SK-N-SH (cell line): ENCODE results near the gene AK5. TPM values are rescaled to one million over a fixed set of nuclear protein-coding genes. Genes with fewer than 3 reads are reported as not detected.

Experiments used
- CTCF ChIA-PET: fragments of 300-600, 350-600 bp; formaldehyde crosslinking; extraction: SDS; loops from one replicate; lab custom pipeline; 2021; lab: Yijun Ruan, JAX
- POLR2A ChIA-PET: fragments of 350-600 bp; sonication (Branson Sonifier 250); formaldehyde crosslinking; extraction: SDS; loops from one replicate; lab custom pipeline; 2020; ENCODE audit warnings: antibody characterized with exemption, inconsistent platforms; lab: Yijun Ruan, JAX
- DNase-seq: peaks from one replicate; pipeline ENCODE4 v3.0.0; 2012
- H2AFZ ChIP-seq: fragments of 200-600 bp; sonication (generic); 2 replicates; pipeline ENCODE4 v1.8.1; 2016; ENCODE audit warnings: antibody characterized with exemption, mild to moderate bottlenecking, low read depth
- H3F3A ChIP-seq: fragments of 200-600 bp; sonication (generic); replicated peaks from 2 replicates; pipeline ENCODE3; 2016; ENCODE audit warnings: antibody characterized with exemption, mild to moderate bottlenecking; ENCODE audit not compliant: insufficient read depth
- H3K27ac ChIP-seq, 2 experiments: fragments of 200-500 bp in 1 of 2; fragments of 200-600 bp in 1 of 2; sonication (Bioruptor generic) in 1 of 2; sonication (generic), shearing (Covaris generic) in 1 of 2; 2 replicates each; pipeline versions ENCODE4 v1.5.1 to v1.6.1; 2014 to 2016; ENCODE audit warnings: low read depth in 2 of 2, inconsistent platforms in 1 of 2, low read length in 1 of 2, mild to moderate bottlenecking in 1 of 2, mixed read lengths in 1 of 2
- H3K27me3 ChIP-seq: fragments of 200-600 bp; sonication (generic), shearing (Covaris generic); 2 replicates; pipeline ENCODE4 v1.6.1; 2016; ENCODE audit warnings: mixed run types; ENCODE audit not compliant: insufficient read depth
- H3K36me3 ChIP-seq, 2 experiments: fragments of 200-500 bp in 1 of 2; fragments of 200-600 bp in 1 of 2; sonication (Bioruptor generic) in 1 of 2; sonication (generic) in 1 of 2; replicated peaks in 1 of 2; 2 replicates each; pipeline versions ENCODE3 to v1.5.1; 2014 to 2016; ENCODE audit warnings: low read length in 1 of 2, mild to moderate bottlenecking in 1 of 2; ENCODE audit not compliant: insufficient read depth in 2 of 2, control insufficient read depth in 1 of 2
- H3K4me1 ChIP-seq, 2 experiments: fragments of 200-500 bp in 1 of 2; fragments of 200-600 bp in 1 of 2; sonication (Bioruptor generic) in 1 of 2; sonication (generic), shearing (Covaris generic) in 1 of 2; 2 replicates each; pipeline versions ENCODE4 v1.5.1 to v1.6.1; 2014 to 2016; ENCODE audit warnings: low read depth in 1 of 2, low read length in 1 of 2, mixed run types in 1 of 2; ENCODE audit not compliant: insufficient read depth in 2 of 2, control insufficient read depth in 1 of 2
- H3K4me2 ChIP-seq: fragments of 200-600 bp; sonication (generic), shearing (Covaris generic); 2 replicates; pipeline ENCODE4 v1.6.1; 2017; ENCODE audit warnings: mixed run types
- H3K4me3 ChIP-seq, 2 experiments: fragments of 200-500 bp in 1 of 2; fragments of 200-600 bp in 1 of 2; sonication (Bioruptor generic) in 1 of 2; sonication (generic), shearing (Covaris generic) in 1 of 2; 2 replicates each; pipeline versions ENCODE4 v1.5.1 to v1.8.1; 2014 to 2016; ENCODE audit warnings: low read depth in 2 of 2, inconsistent platforms in 1 of 2, low read length in 1 of 2, mild to moderate bottlenecking in 1 of 2, mixed read lengths in 1 of 2, moderate library complexity in 1 of 2
- H3K79me2 ChIP-seq: fragments of 200-600 bp; sonication (generic); 2 replicates; pipeline ENCODE4 v1.8.1; 2017; ENCODE audit warnings: mild to moderate bottlenecking; ENCODE audit not compliant: insufficient read depth
- H3K9ac ChIP-seq: fragments of 200-600 bp; sonication (generic); 2 replicates; pipeline ENCODE4 v1.6.1; 2017; ENCODE audit warnings: mixed run types
- H3K9me2 ChIP-seq: fragments of 200-600 bp; sonication (generic); 2 replicates; pipeline ENCODE4 v1.6.1; 2017; ENCODE audit warnings: mixed run types
- H3K9me3 ChIP-seq: fragments of 200-600 bp; sonication (generic); 2 replicates; pipeline ENCODE4 v1.6.1; 2017; ENCODE audit warnings: mixed run types, mild to moderate bottlenecking, moderate library complexity
- H4K20me1 ChIP-seq: fragments of 200-600 bp; sonication (generic); 2 replicates; pipeline ENCODE4 v1.6.1; 2017; ENCODE audit warnings: mild to moderate bottlenecking, mixed run types; ENCODE audit not compliant: insufficient read depth
- CTCF ChIP-seq: fragments of 200-600 bp; sonication (generic); IDR thresholded peaks from 2 replicates; pipeline ENCODE4 v1.6.1; 2017; ENCODE audit warnings: antibody characterized with exemption, mild to moderate bottlenecking, moderate library complexity
- EP300 ChIP-seq, 2 experiments: IDR thresholded peaks; 2 replicates each; pipeline versions ENCODE4 v1.4.0 to v1.6.1; 2012; ENCODE audit warnings: borderline replicate concordance in 1 of 2, low read depth in 1 of 2, low read length in 1 of 2
- EZH2phosphoT487 ChIP-seq: fragments of 200-600 bp; sonication (generic); IDR thresholded peaks from 2 replicates; pipeline ENCODE4 v1.6.1; 2017; ENCODE audit warnings: low read depth, mixed run types, mild to moderate bottlenecking, antibody characterized with exemption, moderate library complexity, borderline replicate concordance
- FOXM1 ChIP-seq: IDR thresholded peaks from 2 replicates; pipeline ENCODE4 v1.4.0; 2012; ENCODE audit warnings: low read depth, mild to moderate bottlenecking
- GABPA ChIP-seq: IDR thresholded peaks from 2 replicates; pipeline ENCODE4 v1.4.0; 2012; ENCODE audit warnings: low read depth, mild to moderate bottlenecking
- IRF3 ChIP-seq: fragments of 150-350 bp; IDR thresholded peaks from 2 replicates; pipeline ENCODE4 v1.6.1; 2016; ENCODE audit warnings: mild to moderate bottlenecking, low read depth, low read length
- JUND ChIP-seq: IDR thresholded peaks from 2 replicates; pipeline ENCODE4 v1.4.0; 2012
- MEF2A ChIP-seq: IDR thresholded peaks from 2 replicates; pipeline ENCODE4 v1.4.0; 2012; ENCODE audit warnings: low read depth, borderline replicate concordance
- NFIC ChIP-seq: IDR thresholded peaks from 2 replicates; pipeline ENCODE4 v1.4.0; 2012; ENCODE audit warnings: borderline replicate concordance
- NRF1 ChIP-seq: IDR thresholded peaks from 2 replicates; pipeline ENCODE4 v1.6.1; 2012; ENCODE audit warnings: low read depth, mild to moderate bottlenecking, low read length
- RAD21 ChIP-seq: IDR thresholded peaks from 2 replicates; pipeline ENCODE4 v1.6.1; 2012; ENCODE audit warnings: mild to moderate bottlenecking, low read length
- RCOR1 ChIP-seq: fragments of 150-350 bp; IDR thresholded peaks from 2 replicates; pipeline ENCODE4 v1.6.1; 2017; ENCODE audit warnings: antibody characterized with exemption, low read length
- REST ChIP-seq: IDR thresholded peaks from 2 replicates; pipeline ENCODE4 v1.6.1; 2012; ENCODE audit warnings: mild to moderate bottlenecking, low read depth, low read length, moderate library complexity
- SMC3 ChIP-seq: IDR thresholded peaks from 2 replicates; pipeline ENCODE4 v1.6.1; 2012; ENCODE audit warnings: low read depth, low read length, improper control_type of control experiment
- YY1 ChIP-seq: IDR thresholded peaks from 2 replicates; pipeline ENCODE4 v1.4.0; 2012; ENCODE audit warnings: low read depth, mild to moderate bottlenecking
- WGBS: methylation state at CpG from one replicate; pipeline ENCODE4 v1.1.6; 2017; ENCODE audit warnings: low lambda C conversion rate; 5-methylcytosine and 5-hydroxymethylcytosine counted together
- polyA plus RNA-seq, 3 experiments: library from polyadenylated mRNA; depleted of rRNA; stranded (reverse); fragments of >200 nt; gene quantifications; 2 replicates each; pipeline ENCODE4 v1.2.3, GENCODE V29; 2012

AK5 gene
- polyA plus RNA-seq, 1 of the 3 experiments (the other 2 are of a cell fraction): 22.9 TPM

- CTCF ChIA-PET: interaction anchor here (3.2 kb wide), 1 partner anchor 13 kb away, joined by 10 read pairs; no protein-coding TSS in a partner anchor
- Histone ChIP-seq H3K9me3 (no peaks in the 10 kb centered on the region), H3K4me2 (no peak overlapping the region), H3K4me1 (peaks cover 0 to 13% of the 10 kb centered on the region in 2 experiments; a peak in 2 of 4 replicates), H2AFZ (no peak overlapping the region), H3K9me2 (no peaks in the 10 kb centered on the region), H3K79me2 (peaks cover 60% of the 10 kb centered on the region), H3F3A (no peaks in the 10 kb centered on the region), H4K20me1 (no peaks in the 10 kb centered on the region), H3K4me3 (no peak overlapping the region), H3K27ac (no peak overlapping the region), H3K27me3 (no peaks in the 10 kb centered on the region), H3K36me3 (peaks cover 31 to 38% of the 10 kb centered on the region in 2 experiments), H3K9ac (no peak overlapping the region)
- TF ChIP-seq RAD21 (no peak), EP300 (IDR thresholded peaks at IDR 0.05; ENCODE audit: borderline replicate concordance in 1 of 2, low read depth in 1 of 2, low read length in 1 of 2) (no peak), RCOR1 (no peak), NFIC (no peak), SMC3 (no peak), IRF3 (no peak)
- WGBS: 97% methylated on average over 2 of the region's 2 CpGs
- POLR2A ChIA-PET: no interaction called here
- no peak for DNase-seq
Observed at GRCh38 chr1:77592906-77593305, 311.1 kb downstream of the AK5 start.

- ChIA-PET CTCF (interaction anchor here (0.7 to 1.4 kb wide), 3 partner anchors 8 to 20 kb away, joined by 3 to 5 read pairs (median 3); no protein-coding TSS in a partner anchor), POLR2A (no interaction called here)
- 95% methylated on average over 1 of the region's 1 CpG for WGBS
- DNase-seq: no peak
- H4K20me1 ChIP-seq: no peaks in the 10 kb centered on the region
- H3K27me3 ChIP-seq: no peaks in the 10 kb centered on the region
- H3K27ac ChIP-seq: no peak overlapping the region
- H3F3A ChIP-seq: no peaks in the 10 kb centered on the region
- no peaks in the 10 kb centered on the region for H3K9me3 ChIP-seq
- H3K4me3 ChIP-seq: no peak overlapping the region
- H3K4me1 ChIP-seq: peaks cover 0 to 13% of the 10 kb centered on the region in 2 experiments; a peak in 2 of 4 replicates
- H3K9me2 ChIP-seq: no peaks in the 10 kb centered on the region
- H3K4me2 ChIP-seq: no peak overlapping the region
- H3K79me2 ChIP-seq: peaks cover 54% of the 10 kb centered on the region
- H3K9ac ChIP-seq: no peak overlapping the region
- TF ChIP-seq CTCF: no peak
- no peak for TF ChIP-seq JUND
- TF ChIP-seq YY1: no peak
- no peak for TF ChIP-seq GABPA
- TF ChIP-seq SMC3: no peak
- no peak for TF ChIP-seq NRF1
- TF ChIP-seq EZH2phosphoT487: no peak
- TF ChIP-seq RCOR1: no peak
- no peak for TF ChIP-seq FOXM1
- TF ChIP-seq EP300 (IDR thresholded peaks at IDR 0.05; ENCODE audit: borderline replicate concordance in 1 of 2, low read depth in 1 of 2, low read length in 1 of 2): no peak
- no peak for TF ChIP-seq REST
- TF ChIP-seq MEF2A: no peak
- no peak overlapping the region for H2AFZ ChIP-seq
- H3K36me3 ChIP-seq: peaks cover 29 to 39% of the 10 kb centered on the region in 2 experiments
Observed at GRCh38 chr1:77594366-77595112, 312.7 kb downstream of the AK5 start.
